SU-DHL-6 (cell line): Measurements from ENCODE around the gene CARMIL3.

ENCODE experiments used
- CTCF ChIP-seq: fragments of 200-600 bp; sonication (generic); IDR thresholded peaks from one replicate; pipeline ENCODE4 v1.5.1; 2017; ENCODE audit warnings: antibody characterized with exemption, mild to moderate bottlenecking, low read length, moderate library complexity; ENCODE audit not compliant: insufficient read depth, poor library complexity, severe bottlenecking
- EZH2phosphoT487 ChIP-seq: fragments of 200-600 bp; sonication (generic), shearing (Covaris generic); conservative IDR thresholded peaks from 2 replicates; pipeline ENCODE4 v1.6.1; 2018; ENCODE audit warnings: mild to moderate bottlenecking, antibody characterized with exemption, low read length, moderate library complexity, mixed read lengths

GRCh38 chr14:24072881-24073877, 21.4 kb downstream of the CARMIL3 start:
- TF ChIP-seq CTCF (no peak), EZH2phosphoT487 (no peak)
